Measurements from ENCODE around the gene TTYH3. TPM values are rescaled to one million over a fixed set of nuclear protein-coding genes. Genes with fewer than 3 reads are reported as not detected.

Gene TTYH3
- total RNA-seq, 2 donors from 2014 or later = 145 to 152 TPM

DNA sequence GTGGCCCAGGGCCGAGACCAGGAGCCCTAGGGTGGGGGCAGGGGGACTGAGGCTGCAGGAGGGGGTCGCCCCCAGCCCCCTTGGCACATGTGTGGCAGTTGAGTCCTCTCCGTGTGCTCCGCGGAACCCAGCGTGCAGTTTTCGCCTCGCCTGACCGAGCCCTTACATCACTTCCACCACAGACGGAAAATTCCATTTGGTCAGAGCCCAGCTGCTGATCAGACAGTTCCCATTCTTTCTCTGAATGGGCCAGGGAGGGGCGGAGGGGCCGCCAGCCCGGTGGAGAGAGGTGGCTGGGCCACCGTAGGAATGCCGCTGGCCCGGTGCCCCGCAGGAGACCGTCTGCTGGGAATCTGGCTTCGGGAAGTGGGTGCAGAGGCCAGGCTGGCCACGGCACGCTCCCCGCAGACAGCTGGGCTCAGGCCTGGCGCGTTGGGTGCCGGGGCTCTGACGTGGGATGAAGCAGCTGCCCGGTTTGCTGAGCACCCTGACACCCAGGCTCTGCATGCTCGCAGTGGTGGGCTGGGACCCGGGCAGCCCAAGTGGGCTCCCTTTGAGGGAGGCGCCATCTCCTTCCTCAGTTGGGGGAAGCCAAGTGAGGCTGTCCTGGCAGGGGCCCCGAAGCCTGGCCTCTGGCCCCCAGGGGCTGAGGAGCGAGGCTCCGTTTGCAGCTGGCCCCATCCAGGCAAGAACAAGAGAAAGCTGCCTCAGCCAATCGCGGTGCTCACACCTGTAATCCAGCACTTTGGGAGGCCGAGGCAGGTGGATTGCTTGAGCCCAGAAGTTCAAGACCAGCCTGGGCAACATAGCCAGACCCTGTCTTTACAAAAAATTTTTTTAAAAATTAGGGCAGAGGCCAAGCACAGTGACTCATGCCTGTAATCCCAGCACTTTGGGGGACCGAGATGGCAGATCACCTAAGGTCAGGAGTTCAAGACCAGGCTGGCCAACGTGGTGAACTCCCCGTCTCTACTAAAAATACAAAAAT, 9.9 kb downstream of the TTYH3 start:
- 60 to 81% methylated on average over 22 to 39 of the region's 39 CpGs for WGBS, 2 experiments (ENCODE audit: insufficient coverage in 1 of 2, insufficient read length in 1 of 2)
- Histone ChIP-seq H3K36me3 (ENCODE audit: control insufficient read depth, insufficient read depth, low read length) (peaks cover 7% of the 10 kb centered on the region), H3K4me1 (ENCODE audit: control insufficient read depth, insufficient read depth, low read length) (no peaks in the 10 kb centered on the region), H3K27me3 (ENCODE audit: control insufficient read depth, insufficient read depth, low read length, poor library complexity, severe bottlenecking) (no peaks in the 10 kb centered on the region), H3K27ac (ENCODE audit: low read depth, low read length) (peak overlapping the region; percentile 97), H3K9me3 (ENCODE audit: control insufficient read depth, low read length) (no peaks in the 10 kb centered on the region), H3K9ac (ENCODE audit: extremely low read depth, low read length, poor library complexity, severe bottlenecking) (no peak overlapping the region), H3K4me3 (ENCODE audit: low read length) (no peak overlapping the region)
- peak; percentile 94 for DNase-seq
- H3K27me3 Mint-ChIP-seq (ENCODE audit: insufficient read depth) = no peaks in the 10 kb centered on the region
- peak overlapping the region; percentile 68 for H3K27ac Mint-ChIP-seq
- no peaks in the 10 kb centered on the region for H3K9me3 Mint-ChIP-seq
- no peaks in the 10 kb centered on the region for H3K36me3 Mint-ChIP-seq (ENCODE audit: low read depth)
- TF ChIP-seq, protein P1, sequence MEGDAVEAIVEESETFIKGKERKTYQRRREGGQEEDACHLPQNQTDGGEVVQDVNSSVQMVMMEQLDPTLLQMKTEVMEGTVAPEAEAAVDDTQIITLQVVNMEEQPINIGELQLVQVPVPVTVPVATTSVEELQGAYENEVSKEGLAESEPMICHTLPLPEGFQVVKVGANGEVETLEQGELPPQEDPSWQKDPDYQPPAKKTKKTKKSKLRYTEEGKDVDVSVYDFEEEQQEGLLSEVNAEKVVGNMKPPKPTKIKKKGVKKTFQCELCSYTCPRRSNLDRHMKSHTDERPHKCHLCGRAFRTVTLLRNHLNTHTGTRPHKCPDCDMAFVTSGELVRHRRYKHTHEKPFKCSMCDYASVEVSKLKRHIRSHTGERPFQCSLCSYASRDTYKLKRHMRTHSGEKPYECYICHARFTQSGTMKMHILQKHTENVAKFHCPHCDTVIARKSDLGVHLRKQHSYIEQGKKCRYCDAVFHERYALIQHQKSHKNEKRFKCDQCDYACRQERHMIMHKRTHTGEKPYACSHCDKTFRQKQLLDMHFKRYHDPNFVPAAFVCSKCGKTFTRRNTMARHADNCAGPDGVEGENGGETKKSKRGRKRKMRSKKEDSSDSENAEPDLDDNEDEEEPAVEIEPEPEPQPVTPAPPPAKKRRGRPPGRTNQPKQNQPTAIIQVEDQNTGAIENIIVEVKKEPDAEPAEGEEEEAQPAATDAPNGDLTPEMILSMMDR (conservative IDR thresholded peaks at IDR 0.05) = no peak
- H3K4me1 Mint-ChIP-seq = peaks cover 9% of the 10 kb centered on the region
- H3K4me3 Mint-ChIP-seq = no peak overlapping the region

- Histone ChIP-seq H3K27ac (ENCODE audit: low read depth, low read length) (peak overlapping the region; percentile 78), H3K9ac (ENCODE audit: extremely low read depth, low read length, poor library complexity, severe bottlenecking) (no peak overlapping the region), H3K27me3 (ENCODE audit: control insufficient read depth, insufficient read depth, low read length, poor library complexity, severe bottlenecking) (no peaks in the 10 kb centered on the region), H3K9me3 (ENCODE audit: control insufficient read depth, low read length) (no peaks in the 10 kb centered on the region), H3K36me3 (ENCODE audit: control insufficient read depth, insufficient read depth, low read length) (peaks cover 14% of the 10 kb centered on the region), H3K4me1 (ENCODE audit: control insufficient read depth, insufficient read depth, low read length) (no peaks in the 10 kb centered on the region), H3K4me3 (ENCODE audit: low read length) (no peak overlapping the region)
- 92 to 95% methylated on average over 16 to 29 of the region's 29 CpGs for WGBS, 2 experiments (ENCODE audit: insufficient coverage in 1 of 2, insufficient read length in 1 of 2)
- H3K4me3 Mint-ChIP-seq = no peak overlapping the region
- H3K27me3 Mint-ChIP-seq (ENCODE audit: insufficient read depth) = no peaks in the 10 kb centered on the region
- TF ChIP-seq, protein P1 (conservative IDR thresholded peaks at IDR 0.05) = peak; percentile 63
- peak overlapping the region; percentile 48 for H3K27ac Mint-ChIP-seq
- H3K9me3 Mint-ChIP-seq = no peaks in the 10 kb centered on the region
- DNase-seq = peak; percentile 85
- H3K4me1 Mint-ChIP-seq = peaks cover 9% of the 10 kb centered on the region
- H3K36me3 Mint-ChIP-seq (ENCODE audit: low read depth) = no peaks in the 10 kb centered on the region
Measured at GRCh38 chr7:2643386-2644219, 11.8 kb downstream of the TTYH3 start.

DNA sequence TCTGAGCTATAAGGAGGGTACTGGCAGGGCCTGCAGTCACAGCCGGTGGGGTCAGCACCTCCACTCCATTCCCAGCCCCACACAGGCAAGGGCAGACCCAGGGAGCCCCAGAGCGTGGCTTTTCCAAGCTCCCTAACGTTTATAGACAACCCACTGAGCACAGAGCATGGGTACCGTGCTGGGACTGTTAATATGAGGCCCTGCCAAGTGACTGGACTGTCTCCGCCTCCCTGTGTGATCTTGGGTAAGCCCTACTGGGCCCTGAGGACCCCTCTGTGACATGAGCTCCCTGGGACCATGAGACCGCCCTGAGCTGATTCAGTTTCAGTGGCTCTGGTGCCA, 12.4 kb downstream of the TTYH3 start:
- H3K27ac ChIP-seq (ENCODE audit: low read depth, low read length) = peak overlapping the region; percentile 78
- no peak overlapping the region for H3K9ac ChIP-seq (ENCODE audit: extremely low read depth, low read length, poor library complexity, severe bottlenecking)
- WGBS, 2 experiments (ENCODE audit: insufficient coverage in 1 of 2, insufficient read length in 1 of 2) = 73 to 89% methylated on average over 3 to 6 of the region's 6 CpGs
- H3K36me3 ChIP-seq (ENCODE audit: control insufficient read depth, insufficient read depth, low read length) = peaks cover 10% of the 10 kb centered on the region
- TF ChIP-seq, protein P1 (conservative IDR thresholded peaks at IDR 0.05) = no peak
- Mint-ChIP-seq H3K27ac (no peak overlapping the region), H3K4me3 (no peak overlapping the region), H3K9me3 (no peaks in the 10 kb centered on the region), H3K4me1 (peaks cover 9% of the 10 kb centered on the region), H3K27me3 (ENCODE audit: insufficient read depth) (no peaks in the 10 kb centered on the region), H3K36me3 (ENCODE audit: low read depth) (peaks cover 3% of the 10 kb centered on the region)
- no peak for DNase-seq
- no peaks in the 10 kb centered on the region for H3K9me3 ChIP-seq (ENCODE audit: control insufficient read depth, low read length)
- no peak overlapping the region for H3K4me3 ChIP-seq (ENCODE audit: low read length)
- H3K27me3 ChIP-seq (ENCODE audit: control insufficient read depth, insufficient read depth, low read length, poor library complexity, severe bottlenecking) = no peaks in the 10 kb centered on the region
- H3K4me1 ChIP-seq (ENCODE audit: control insufficient read depth, insufficient read depth, low read length) = no peaks in the 10 kb centered on the region

Data from endodermal cell (in vitro differentiated cells).